ENCODE results near the gene BRD7.

BRD7 gene

DNA sequence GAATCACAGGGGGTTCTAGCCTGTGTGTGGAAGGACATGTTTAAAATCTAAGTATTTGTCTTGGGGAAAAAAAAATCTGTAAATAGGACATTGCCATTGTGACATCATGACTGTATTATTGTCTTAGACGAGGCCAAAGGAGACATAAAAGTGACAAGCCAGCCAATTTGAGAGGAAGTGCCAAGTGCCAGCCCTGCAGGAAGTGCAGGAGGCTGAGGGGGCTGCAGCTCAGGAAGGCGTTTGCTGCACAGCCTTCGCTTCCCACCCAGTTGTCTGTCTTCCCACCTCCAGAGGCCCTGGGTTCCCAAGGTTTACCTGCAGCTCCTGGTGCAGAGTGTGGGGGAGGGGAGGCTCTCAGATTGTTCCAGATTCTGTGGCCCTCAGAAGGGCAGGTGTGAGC lies 101.1 kb downstream of the BRD7 start:
- DNase-seq (ENCODE audit: low read depth, low spot score), result no peak
- Histone ChIP-seq H3K36me3 (ENCODE audit: insufficient read depth, low read length) (no peaks in the 10 kb centered on the region), H3K9ac (ENCODE audit: insufficient read length) (no peak overlapping the region), H3K9me3 (ENCODE audit: low read depth, low read length) (no peaks in the 10 kb centered on the region), H3K27ac (no peak overlapping the region), H3K4me3 (no peak overlapping the region)
- TF ChIP-seq FOXP2 (optimal IDR thresholded peaks at IDR 0.05; ENCODE audit: control extremely low read depth, extremely low read length, insufficient read depth) (no peak), EZH2 (IDR thresholded peaks at IDR 0.05) (no peak), POLR2AphosphoS5 (IDR thresholded peaks at IDR 0.05; ENCODE audit: borderline replicate concordance, low read depth, low read length) (no peak)

DNA sequence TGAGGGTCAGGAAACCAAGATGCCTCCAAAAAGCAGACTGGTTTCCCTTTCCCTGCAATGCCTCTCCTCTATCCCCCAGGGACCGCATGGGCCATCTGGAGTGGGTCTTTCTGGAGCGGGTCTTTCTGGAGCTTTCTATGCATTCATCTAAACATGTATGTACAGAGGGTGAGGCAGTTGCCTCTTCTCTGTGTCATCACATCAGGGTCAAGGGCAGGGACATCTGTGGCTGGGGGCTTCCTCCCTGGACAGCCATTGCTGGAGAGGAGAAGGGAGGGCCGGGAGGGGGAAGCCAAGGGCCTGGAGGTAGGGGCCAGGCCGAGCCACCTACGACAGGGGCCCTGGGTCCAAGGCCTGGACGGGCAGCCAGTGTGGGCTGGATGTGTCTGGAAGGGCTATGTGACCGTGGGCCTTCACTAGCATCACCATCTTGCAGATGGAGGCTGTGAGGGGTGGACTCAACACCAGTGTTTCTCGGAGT lies 101.6 kb downstream of the BRD7 start:
- no peaks in the 10 kb centered on the region for H3K9me3 ChIP-seq (ENCODE audit: low read depth, low read length)
- no peak overlapping the region for H3K9ac ChIP-seq (ENCODE audit: insufficient read length)
- H3K27ac ChIP-seq, result no peak overlapping the region
- TF ChIP-seq POLR2AphosphoS5 (IDR thresholded peaks at IDR 0.05; ENCODE audit: borderline replicate concordance, low read depth, low read length) (no peak), FOXP2 (optimal IDR thresholded peaks at IDR 0.05; ENCODE audit: control extremely low read depth, extremely low read length, insufficient read depth) (no peak), EZH2 (IDR thresholded peaks at IDR 0.05) (no peak)
- H3K4me3 ChIP-seq, result peak overlapping the region; percentile 70
- no peak for DNase-seq (ENCODE audit: low read depth, low spot score)
- no peaks in the 10 kb centered on the region for H3K36me3 ChIP-seq (ENCODE audit: insufficient read depth, low read length)

GRCh38 chr16:50266337-50267091 lies 102.3 kb downstream of the BRD7 start, which contains the start of gene ADCY7:
Gene ADCY7 (plus strand): TSS chr16:50266551. CDS start chr16:50288180, 21,629 bp downstream.
- Histone ChIP-seq H3K4me3 (peak within 1 kb of the TSS; percentile 70), H3K9ac (ENCODE audit: insufficient read length) (no peak within 1 kb of the TSS), H3K36me3 (ENCODE audit: insufficient read depth, low read length) (no peaks in the 10 kb centered on the region), H3K9me3 (ENCODE audit: low read depth, low read length) (no peaks in the 10 kb centered on the region), H3K27ac (no peak within 1 kb of the TSS)
- TF ChIP-seq FOXP2 (optimal IDR thresholded peaks at IDR 0.05; ENCODE audit: control extremely low read depth, extremely low read length, insufficient read depth), result no peak
- 0 out of 2 replicates have a peak, but pooled peaks have one; percentile 17 for TF ChIP-seq POLR2AphosphoS5 (IDR thresholded peaks at IDR 0.05; ENCODE audit: borderline replicate concordance, low read depth, low read length)
- no peak for DNase-seq (ENCODE audit: low read depth, low spot score)
